GM21381 (cell line): ENCODE measurements around the gene ZBTB6.
"Not testable (repeated sequence)": the region's sequence is repeated elsewhere in the genome, so short reads cannot be mapped to it uniquely, and the experiment has no call there.

Source experiments
- ATAC-seq: cut with Tn5 transposase; IDR thresholded peaks from one replicate; pipeline ENCODE4 v1.9.1; 2021; ENCODE audit warnings: mild to moderate bottlenecking, moderate library complexity; ENCODE audit not compliant: unreplicated experiment

ZBTB6 gene

GRCh38 chr9:122929796-122930354, 16.8 kb upstream of the ZBTB6 start:
- no peak for ATAC-seq

- ATAC-seq = no peak
These were observed 10.8 kb upstream of the ZBTB6 start for GRCh38 chr9:122923947-122924346.

- ATAC-seq = no peak
These were observed 9.6 kb upstream of the ZBTB6 start for GRCh38 chr9:122922713-122923112.

GRCh38 chr9:122918310-122918709, 5.2 kb upstream of the ZBTB6 start:
- no peak for ATAC-seq

DNA sequence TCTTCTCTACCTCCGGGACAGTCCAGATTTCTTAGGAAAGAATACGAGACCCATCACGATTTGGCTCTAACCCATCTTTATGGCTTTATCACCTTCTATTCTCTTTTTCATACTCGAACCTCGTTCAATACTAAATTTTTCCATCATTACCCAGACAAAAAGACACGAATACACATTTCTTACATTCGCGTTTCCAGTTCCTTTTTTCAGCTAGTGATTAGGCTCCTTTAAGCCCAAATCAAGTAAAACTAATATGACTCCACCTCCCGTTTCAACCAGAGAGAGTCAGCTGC, 506 bp downstream of the ZBTB6 start:
- ATAC-seq = no peak

- ATAC-seq = not testable (repeated sequence)
These were observed 7.0 kb downstream of the ZBTB6 start for GRCh38 chr9:122906122-122906521.

- peak; percentile 88 for ATAC-seq
These were observed 8.1 kb downstream of the ZBTB6 start, which contains the start of gene RC3H2 for GRCh38 chr9:122904823-122905710. TSS of gene RC3H2 (minus strand) at chr9:122905359. CDS start at chr9:122897509, 7,850 bp downstream.

- peak; percentile 15 for ATAC-seq
These were observed 8.7 kb downstream of the ZBTB6 start for GRCh38 chr9:122904466-122904822.

- no peak for ATAC-seq
These were observed 12.3 kb downstream of the ZBTB6 start for GRCh38 chr9:122900791-122901190.

DNA sequence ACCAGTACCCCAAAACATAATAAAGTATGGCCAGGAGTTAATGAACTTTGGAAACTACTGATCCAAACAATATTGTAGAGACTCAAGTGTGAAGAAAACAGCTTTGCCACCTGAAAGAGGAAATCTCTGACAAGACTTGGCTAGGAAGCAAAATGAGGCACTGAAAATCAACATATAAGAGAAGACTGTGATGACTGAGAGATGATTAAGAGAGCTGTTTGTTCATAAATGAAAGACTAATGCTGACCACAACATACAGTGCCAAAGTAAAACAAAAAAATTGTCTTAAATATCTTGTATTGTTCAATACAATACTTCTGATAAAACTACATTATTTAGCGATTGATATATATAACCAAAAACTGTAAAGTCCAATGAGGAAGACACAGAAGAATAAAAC, 15.2 kb downstream of the ZBTB6 start:
- no peak for ATAC-seq

- no peak for ATAC-seq
These were observed 24.6 kb downstream of the ZBTB6 start for GRCh38 chr9:122888480-122888879.

DNA sequence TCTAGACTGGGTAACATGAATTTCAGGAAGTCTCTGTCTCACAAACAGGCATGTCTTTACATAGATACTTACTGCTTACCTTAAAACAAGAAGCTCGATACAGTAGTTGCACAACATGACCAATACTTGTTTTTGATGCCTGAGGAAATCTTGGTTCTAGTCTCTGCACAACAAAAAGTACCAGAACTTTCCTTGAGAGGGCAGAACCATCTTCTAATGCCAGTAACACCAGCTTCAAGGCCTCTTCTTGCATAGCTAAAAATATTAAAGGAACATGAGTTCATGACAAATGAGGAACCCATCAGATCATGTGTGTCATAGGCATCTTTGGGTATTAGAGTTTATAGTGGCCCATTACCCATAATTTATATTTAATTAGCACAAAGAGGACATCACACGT, 30.0 kb downstream of the ZBTB6 start:
- no peak for ATAC-seq

DNA sequence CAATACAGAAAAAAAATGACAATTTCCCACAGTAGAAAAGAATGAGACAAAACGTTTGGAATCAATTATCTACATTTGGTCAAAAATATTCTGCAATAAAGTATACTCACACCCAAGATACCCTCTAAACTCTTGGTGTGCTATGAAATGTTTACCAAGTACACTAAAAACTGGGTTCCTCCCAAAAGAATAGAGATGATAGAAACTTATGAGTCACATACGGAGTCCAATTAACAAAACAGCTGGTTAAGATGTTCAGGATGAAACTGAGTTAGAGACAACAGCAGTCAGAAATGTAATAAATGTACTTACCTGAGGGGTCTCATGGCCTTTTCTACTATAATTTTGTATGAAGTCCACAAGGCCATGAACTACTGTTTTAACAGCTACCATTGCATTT, 33.7 kb downstream of the ZBTB6 start:
- ATAC-seq = no peak

DNA sequence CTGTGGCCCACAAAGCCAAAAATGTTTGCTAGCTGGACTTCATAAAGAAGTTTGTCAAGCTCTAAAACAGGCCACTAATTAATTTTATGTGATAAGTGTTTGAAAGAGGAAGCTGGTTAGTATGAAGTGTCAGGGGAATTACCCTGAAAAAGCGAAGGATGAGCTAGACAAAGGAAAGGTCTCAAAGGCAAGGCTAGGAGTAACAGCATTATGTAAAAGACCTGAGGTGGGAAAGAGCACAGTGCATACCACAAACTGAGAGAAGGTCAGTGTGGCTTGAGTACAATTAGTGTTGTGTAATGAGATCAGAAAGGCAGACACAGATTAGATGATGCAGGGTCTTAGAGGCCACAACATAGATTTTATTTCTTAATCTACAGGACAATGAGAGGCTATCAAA, 37.6 kb downstream of the ZBTB6 start:
- ATAC-seq = no peak

DNA sequence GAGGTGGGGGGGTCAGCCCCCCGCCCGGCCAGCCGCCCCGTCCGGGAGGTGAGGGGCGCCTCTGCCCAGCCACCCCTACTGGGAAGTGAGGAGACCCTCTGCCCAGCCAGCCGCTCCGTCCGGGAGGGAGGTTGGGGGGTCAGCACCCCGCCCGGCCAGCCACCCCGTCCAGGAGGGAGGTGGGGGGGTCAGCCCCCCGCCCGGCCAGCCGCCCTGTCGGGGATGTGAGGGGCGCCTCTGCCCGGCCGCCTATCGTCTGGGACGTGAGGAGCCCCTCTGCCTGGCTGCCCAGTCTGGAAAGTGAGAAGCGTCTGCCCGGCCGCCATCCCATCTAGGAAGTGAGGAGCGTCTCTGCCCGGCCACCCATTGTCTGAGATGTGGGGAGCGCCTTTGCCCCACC, 45.8 kb downstream of the ZBTB6 start:
- not testable (repeated sequence) for ATAC-seq

DNA sequence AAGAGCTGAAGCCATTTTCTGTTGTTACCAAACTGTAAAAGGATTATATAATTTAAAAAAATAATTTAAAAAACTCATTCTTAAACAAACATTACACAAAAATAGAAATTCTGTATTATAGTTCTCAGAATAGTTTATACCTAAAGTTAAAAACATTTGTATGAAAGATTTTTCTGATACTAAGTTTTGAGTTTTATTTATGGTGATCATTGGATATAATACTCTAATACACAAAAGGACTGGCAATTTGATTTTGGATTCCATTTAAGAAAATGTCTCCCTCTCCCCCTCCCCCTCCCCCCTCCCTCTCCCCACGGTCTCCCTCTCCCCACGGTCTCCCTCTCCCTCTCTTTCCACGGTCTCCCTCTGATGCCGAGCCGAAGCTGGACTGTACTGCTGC, 47.0 kb downstream of the ZBTB6 start:
- no peak for ATAC-seq

GRCh38 chr9:122865300-122865699, 47.8 kb downstream of the ZBTB6 start:
- no peak for ATAC-seq

DNA sequence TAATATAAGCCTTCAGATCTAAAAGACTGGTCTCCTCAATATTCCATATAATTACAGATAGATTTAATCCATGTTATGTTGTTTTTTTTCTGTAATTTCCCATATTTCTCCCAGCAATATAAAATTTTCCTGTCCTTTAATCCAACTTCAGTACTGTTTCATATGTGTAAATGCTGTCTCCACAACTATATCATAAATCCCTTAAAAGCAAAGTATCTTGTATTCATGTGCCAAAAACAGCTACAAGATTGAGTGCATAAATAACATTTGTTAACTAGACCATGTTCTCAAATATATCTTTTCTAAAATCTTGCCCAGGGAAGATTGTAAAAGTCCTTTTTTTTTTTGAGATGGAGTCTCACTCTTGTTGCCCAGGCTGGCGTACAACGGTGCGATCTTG, 49.7 kb downstream of the ZBTB6 start:
- no peak for ATAC-seq

DNA sequence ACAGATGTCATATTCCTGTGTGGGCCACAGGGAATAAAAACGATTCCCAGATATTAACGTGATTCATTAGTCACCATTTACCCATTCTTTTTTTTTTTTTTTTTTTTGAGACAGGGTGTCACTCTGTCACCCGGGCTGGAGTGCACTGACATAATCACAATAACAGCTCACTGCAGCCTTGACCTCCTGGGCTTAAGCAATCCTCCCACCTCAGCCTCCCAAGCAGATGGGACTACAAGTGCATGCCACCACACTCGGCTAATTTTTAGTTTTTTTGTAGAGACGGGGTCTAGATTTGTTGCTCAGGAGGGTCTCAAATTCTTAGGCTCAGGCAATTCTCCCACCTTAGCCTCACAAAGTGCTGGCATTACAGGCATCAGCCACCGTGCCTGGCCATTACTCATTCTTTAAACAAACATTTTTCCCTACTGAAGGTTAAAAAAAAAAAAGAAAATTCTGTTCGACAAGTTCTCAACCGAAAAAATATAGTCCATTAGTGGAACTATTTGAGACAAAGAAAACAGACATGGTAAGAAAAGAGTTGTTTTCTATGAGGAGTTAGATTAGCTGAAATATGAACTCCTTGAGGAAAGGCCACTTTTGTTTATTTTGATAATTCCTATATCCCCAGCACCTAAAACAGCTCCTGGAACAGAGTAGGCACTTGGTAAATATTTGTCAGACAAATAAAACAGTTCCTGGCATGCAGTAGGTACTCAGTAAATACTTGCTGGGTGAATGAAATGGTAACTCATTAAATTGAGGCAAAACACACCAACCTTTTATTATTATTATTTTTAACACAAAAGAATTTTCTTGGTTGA, 52.6 kb downstream of the ZBTB6 start:
- ATAC-seq = no peak
